Breast epithelium (tissue), 4 donors: ENCODE measurements around the gene RASSF7. TPM values are rescaled to one million over a fixed set of nuclear protein-coding genes. Genes with fewer than 3 reads are reported as not detected.

ENCODE experiments used
- DNase-seq, 2 donors: peaks; one replicate each; pipeline ENCODE4 v3.0.0-alpha.2; 2019; ENCODE audit warnings: low spot score in 2 of 2
- H3K27ac ChIP-seq, 2 donors: fragments of 200-600 bp; sonication (generic) in 1 of 2; one replicate each; pipeline ENCODE4 v1.5.1; 2016 to 2019; ENCODE audit warnings: mild to moderate bottlenecking in 1 of 2
- H3K27me3 ChIP-seq, 2 donors: fragments of 200-600 bp; sonication (generic) in 1 of 2; one replicate each; pipeline versions ENCODE4 v1.5.1 to v1.6.0; 2017 to 2019; ENCODE audit warnings: control low read depth in 1 of 2, mild to moderate bottlenecking in 1 of 2
- H3K36me3 ChIP-seq: fragments of 200-600 bp; one replicate; pipeline ENCODE4 v1.5.1; 2019
- H3K4me1 ChIP-seq, 2 donors: fragments of 200-600 bp; sonication (generic); one replicate each; pipeline ENCODE4 v1.5.1; 2016 to 2019; ENCODE audit warnings: control low read depth in 1 of 2
- H3K4me3 ChIP-seq, 3 donors: fragments of 200-600 bp; sonication (generic); 1 replicate in 2 of 3; 2 replicates in 1 of 3; pipeline ENCODE4 v1.5.1; 2016 to 2019; ENCODE audit warnings: mild to moderate bottlenecking in 3 of 3, moderate library complexity in 2 of 3
- H3K9me3 ChIP-seq, 2 donors: fragments of 200-600 bp; sonication (generic) in 1 of 2; one replicate each; pipeline ENCODE4 v1.5.1; 2016 to 2019; ENCODE audit warnings: control low read depth in 1 of 2
- CTCF ChIP-seq, 3 donors: fragments of 450-650 bp; IDR thresholded peaks; one replicate each; pipeline ENCODE4 v1.5.1; 2016 to 2017; ENCODE audit warnings: antibody characterized with exemption in 3 of 3, mild to moderate bottlenecking in 3 of 3, moderate library complexity in 3 of 3
- POLR2A ChIP-seq: fragments of 450-650 bp; IDR thresholded peaks from one replicate; pipeline ENCODE4 v1.6.1; 2016; ENCODE audit warnings: antibody characterized with exemption, mild to moderate bottlenecking, moderate library complexity
- POLR2AphosphoS5 ChIP-seq, 3 donors: sonication (generic); formaldehyde crosslinking; IDR thresholded peaks; one replicate each; pipeline ENCODE4 v1.6.1; 2017; ENCODE audit warnings: antibody characterized with exemption in 3 of 3
- intact Hi-C: fragments of 100-400 bp; cut with DNase I; formaldehyde crosslinking; loops from one replicate; pipeline ENCODE4 v1.15.1; 2023; ENCODE audit warnings: low total_unique reads
- total RNA-seq, 3 donors: library from RNA; depleted of rRNA; stranded (reverse); fragments of >200 nt; gene quantifications; one replicate each; pipeline ENCODE4 v1.1.0, GENCODE V29; 2016

Gene RASSF7
- total RNA-seq, 3 donors from 2014 or later = 7.5 to 58.5 (median 33.1) TPM

GRCh38 chr11:554428-555226 is 6.1 kb upstream of the RASSF7 start:
- no peak for DNase-seq
- intact Hi-C loops = no loop called here

GRCh38 chr11:555227-555779 is 5.5 kb upstream of the RASSF7 start:
- peaks cover 3 to 6% of the 10 kb centered on the region in 2 donors for H3K27me3 ChIP-seq
- intact Hi-C loops = no loop called here
- TF ChIP-seq POLR2A (no peak), POLR2AphosphoS5 (IDR thresholded peaks at IDR 0.05) (no peak), CTCF (IDR thresholded peaks at IDR 0.05) (no peak)

More at GRCh38 chr11:554428-555226, 6.1 kb upstream of the RASSF7 start:
- peak overlapping the region in 2 of 3 donors; percentile 53 to 77 for H3K4me3 ChIP-seq
- peaks cover 0 to 5% of the 10 kb centered on the region in 2 donors for H3K4me1 ChIP-seq
- H3K36me3 ChIP-seq = no peaks in the 10 kb centered on the region
- peak in 2 of 3 donors; percentile 13 to 36 for TF ChIP-seq CTCF (IDR thresholded peaks at IDR 0.05)
- no peak for TF ChIP-seq POLR2AphosphoS5 (IDR thresholded peaks at IDR 0.05)
- H3K9me3 ChIP-seq = no peaks in the 10 kb centered on the region
- peak overlapping the region in 1 of 2 donors; percentile 38 for H3K27ac ChIP-seq
- peaks cover 3 to 6% of the 10 kb centered on the region in 2 donors for H3K27me3 ChIP-seq

GRCh38 chr11:555780-556661 is 4.7 kb upstream of the RASSF7 start:
- Histone ChIP-seq H3K27ac (no peak overlapping the region), H3K27me3 (peaks cover 3 to 6% of the 10 kb centered on the region in 2 donors), H3K9me3 (no peaks in the 10 kb centered on the region), H3K4me3 (peak overlapping the region in 2 of 3 donors; percentile 53 to 77), H3K4me1 (peaks cover 0 to 5% of the 10 kb centered on the region in 2 donors), H3K36me3 (no peaks in the 10 kb centered on the region)
- intact Hi-C loops = no loop called here
- DNase-seq = no peak
- TF ChIP-seq CTCF (IDR thresholded peaks at IDR 0.05) (no peak), POLR2AphosphoS5 (IDR thresholded peaks at IDR 0.05) (peak in 1 of 3 donors; percentile 11)

More at GRCh38 chr11:555227-555779, 5.5 kb upstream of the RASSF7 start:
- Histone ChIP-seq H3K9me3 (no peaks in the 10 kb centered on the region), H3K4me1 (peaks cover 0 to 5% of the 10 kb centered on the region in 2 donors), H3K27ac (no peak overlapping the region), H3K4me3 (peak overlapping the region in 2 of 3 donors; percentile 53 to 77), H3K36me3 (no peaks in the 10 kb centered on the region)
- DNase-seq = no peak

GRCh38 chr11:556662-557256 is 4.0 kb upstream of the RASSF7 start:
- H3K27ac ChIP-seq = no peak overlapping the region
- no peak for DNase-seq
- no peak overlapping the region for H3K4me3 ChIP-seq
- H3K27me3 ChIP-seq = peaks cover 3 to 6% of the 10 kb centered on the region in 2 donors
- no peaks in the 10 kb centered on the region for H3K36me3 ChIP-seq
- TF ChIP-seq POLR2A = no peak
- no peak for TF ChIP-seq POLR2AphosphoS5 (IDR thresholded peaks at IDR 0.05)
- no peak for TF ChIP-seq CTCF (IDR thresholded peaks at IDR 0.05)
- H3K9me3 ChIP-seq = no peaks in the 10 kb centered on the region
- peaks cover 0 to 5% of the 10 kb centered on the region in 2 donors for H3K4me1 ChIP-seq
- intact Hi-C loops = no loop called here
